SK-N-SH (cell line): ENCODE measurements around the gene CALU. TPM values are rescaled to one million over a fixed set of nuclear protein-coding genes. Genes with fewer than 3 reads are reported as not detected.

ENCODE experiments used
- CTCF ChIA-PET: fragments of 300-600, 350-600 bp; formaldehyde crosslinking; extraction: SDS; loops from one replicate; lab custom pipeline; 2021; lab: Yijun Ruan, JAX
- POLR2A ChIA-PET: fragments of 350-600 bp; sonication (Branson Sonifier 250); formaldehyde crosslinking; extraction: SDS; loops from one replicate; lab custom pipeline; 2020; ENCODE audit warnings: antibody characterized with exemption, inconsistent platforms; lab: Yijun Ruan, JAX
- DNase-seq: peaks from one replicate; pipeline ENCODE4 v3.0.0; 2012
- H2AFZ ChIP-seq: fragments of 200-600 bp; sonication (generic); 2 replicates; pipeline ENCODE4 v1.8.1; 2016; ENCODE audit warnings: antibody characterized with exemption, mild to moderate bottlenecking, low read depth
- H3F3A ChIP-seq: fragments of 200-600 bp; sonication (generic); replicated peaks from 2 replicates; pipeline ENCODE3; 2016; ENCODE audit warnings: antibody characterized with exemption, mild to moderate bottlenecking; ENCODE audit not compliant: insufficient read depth
- H3K27ac ChIP-seq, 2 experiments: fragments of 200-500 bp in 1 of 2; fragments of 200-600 bp in 1 of 2; sonication (Bioruptor generic) in 1 of 2; sonication (generic), shearing (Covaris generic) in 1 of 2; 2 replicates each; pipeline versions ENCODE4 v1.5.1 to v1.6.1; 2014 to 2016; ENCODE audit warnings: low read depth in 2 of 2, inconsistent platforms in 1 of 2, low read length in 1 of 2, mild to moderate bottlenecking in 1 of 2, mixed read lengths in 1 of 2
- H3K27me3 ChIP-seq: fragments of 200-600 bp; sonication (generic), shearing (Covaris generic); 2 replicates; pipeline ENCODE4 v1.6.1; 2016; ENCODE audit warnings: mixed run types; ENCODE audit not compliant: insufficient read depth
- H3K36me3 ChIP-seq, 2 experiments: fragments of 200-500 bp in 1 of 2; fragments of 200-600 bp in 1 of 2; sonication (Bioruptor generic) in 1 of 2; sonication (generic) in 1 of 2; replicated peaks in 1 of 2; 2 replicates each; pipeline versions ENCODE3 to v1.5.1; 2014 to 2016; ENCODE audit warnings: low read length in 1 of 2, mild to moderate bottlenecking in 1 of 2; ENCODE audit not compliant: insufficient read depth in 2 of 2, control insufficient read depth in 1 of 2
- H3K4me1 ChIP-seq, 2 experiments: fragments of 200-500 bp in 1 of 2; fragments of 200-600 bp in 1 of 2; sonication (Bioruptor generic) in 1 of 2; sonication (generic), shearing (Covaris generic) in 1 of 2; 2 replicates each; pipeline versions ENCODE4 v1.5.1 to v1.6.1; 2014 to 2016; ENCODE audit warnings: low read depth in 1 of 2, low read length in 1 of 2, mixed run types in 1 of 2; ENCODE audit not compliant: insufficient read depth in 2 of 2, control insufficient read depth in 1 of 2
- H3K4me2 ChIP-seq: fragments of 200-600 bp; sonication (generic), shearing (Covaris generic); 2 replicates; pipeline ENCODE4 v1.6.1; 2017; ENCODE audit warnings: mixed run types
- H3K4me3 ChIP-seq, 2 experiments: fragments of 200-500 bp in 1 of 2; fragments of 200-600 bp in 1 of 2; sonication (Bioruptor generic) in 1 of 2; sonication (generic), shearing (Covaris generic) in 1 of 2; 2 replicates each; pipeline versions ENCODE4 v1.5.1 to v1.8.1; 2014 to 2016; ENCODE audit warnings: low read depth in 2 of 2, inconsistent platforms in 1 of 2, low read length in 1 of 2, mild to moderate bottlenecking in 1 of 2, mixed read lengths in 1 of 2, moderate library complexity in 1 of 2
- H3K79me2 ChIP-seq: fragments of 200-600 bp; sonication (generic); 2 replicates; pipeline ENCODE4 v1.8.1; 2017; ENCODE audit warnings: mild to moderate bottlenecking; ENCODE audit not compliant: insufficient read depth
- H3K9ac ChIP-seq: fragments of 200-600 bp; sonication (generic); 2 replicates; pipeline ENCODE4 v1.6.1; 2017; ENCODE audit warnings: mixed run types
- H3K9me2 ChIP-seq: fragments of 200-600 bp; sonication (generic); 2 replicates; pipeline ENCODE4 v1.6.1; 2017; ENCODE audit warnings: mixed run types
- H3K9me3 ChIP-seq: fragments of 200-600 bp; sonication (generic); 2 replicates; pipeline ENCODE4 v1.6.1; 2017; ENCODE audit warnings: mixed run types, mild to moderate bottlenecking, moderate library complexity
- H4K20me1 ChIP-seq: fragments of 200-600 bp; sonication (generic); 2 replicates; pipeline ENCODE4 v1.6.1; 2017; ENCODE audit warnings: mild to moderate bottlenecking, mixed run types; ENCODE audit not compliant: insufficient read depth
- CHD2 ChIP-seq: fragments of 150-350 bp; IDR thresholded peaks from 2 replicates; pipeline ENCODE4 v1.6.1; 2018; ENCODE audit warnings: low read length; ENCODE audit not compliant: partially characterized antibody
- CTCF ChIP-seq: fragments of 200-600 bp; sonication (generic); IDR thresholded peaks from 2 replicates; pipeline ENCODE4 v1.6.1; 2017; ENCODE audit warnings: antibody characterized with exemption, mild to moderate bottlenecking, moderate library complexity
- EZH2phosphoT487 ChIP-seq: fragments of 200-600 bp; sonication (generic); IDR thresholded peaks from 2 replicates; pipeline ENCODE4 v1.6.1; 2017; ENCODE audit warnings: low read depth, mixed run types, mild to moderate bottlenecking, antibody characterized with exemption, moderate library complexity, borderline replicate concordance
- FOXM1 ChIP-seq: IDR thresholded peaks from 2 replicates; pipeline ENCODE4 v1.4.0; 2012; ENCODE audit warnings: low read depth, mild to moderate bottlenecking
- GABPA ChIP-seq: IDR thresholded peaks from 2 replicates; pipeline ENCODE4 v1.4.0; 2012; ENCODE audit warnings: low read depth, mild to moderate bottlenecking
- GATA2 ChIP-seq: sonication (generic); formaldehyde crosslinking; IDR thresholded peaks from 2 replicates; pipeline ENCODE4 v1.5.0; 2020; ENCODE audit warnings: mild to moderate bottlenecking, missing genetic modification reagents
- MAX ChIP-seq: IDR thresholded peaks from 2 replicates; pipeline ENCODE4 v1.4.0; 2012; ENCODE audit warnings: low read depth
- MEF2A ChIP-seq: IDR thresholded peaks from 2 replicates; pipeline ENCODE4 v1.4.0; 2012; ENCODE audit warnings: low read depth, borderline replicate concordance
- MXI1 ChIP-seq: IDR thresholded peaks from 2 replicates; pipeline ENCODE4 v1.6.1; 2012; ENCODE audit warnings: mild to moderate bottlenecking, low read depth, low read length, improper control_type of control experiment
- PBX3 ChIP-seq: IDR thresholded peaks from 2 replicates; pipeline ENCODE4; 2012
- POLR2AphosphoS5 ChIP-seq: IDR thresholded peaks from 2 replicates; pipeline ENCODE4 v1.6.1; 2012; ENCODE audit warnings: low read depth, low read length
- RAD21 ChIP-seq: IDR thresholded peaks from 2 replicates; pipeline ENCODE4 v1.6.1; 2012; ENCODE audit warnings: mild to moderate bottlenecking, low read length
- REST ChIP-seq: IDR thresholded peaks from 2 replicates; pipeline ENCODE4 v1.6.1; 2012; ENCODE audit warnings: mild to moderate bottlenecking, low read depth, low read length, moderate library complexity
- RFX5 ChIP-seq: IDR thresholded peaks from 2 replicates; pipeline ENCODE4 v1.6.1; 2012; ENCODE audit warnings: mild to moderate bottlenecking, improper control_type of control experiment, low read length
- RXRA ChIP-seq: IDR thresholded peaks from 2 replicates; pipeline ENCODE4 v1.4.0; 2012; ENCODE audit warnings: low read depth, mild to moderate bottlenecking, borderline replicate concordance
- SMC3 ChIP-seq: IDR thresholded peaks from 2 replicates; pipeline ENCODE4 v1.6.1; 2012; ENCODE audit warnings: low read depth, low read length, improper control_type of control experiment
- TEAD4 ChIP-seq: IDR thresholded peaks from 2 replicates; pipeline ENCODE4 v1.4.0; 2012; ENCODE audit warnings: mild to moderate bottlenecking, borderline replicate concordance; ENCODE audit not compliant: insufficient read depth
- USF1 ChIP-seq: IDR thresholded peaks from 2 replicates; pipeline ENCODE4 v1.4.0; 2012; ENCODE audit warnings: low read depth, borderline replicate concordance
- ZBTB33 ChIP-seq: IDR thresholded peaks from 2 replicates; pipeline ENCODE4 v1.4.0; 2012; ENCODE audit warnings: low read depth, borderline replicate concordance
- WGBS: methylation state at CpG from one replicate; pipeline ENCODE4 v1.1.6; 2017; ENCODE audit warnings: low lambda C conversion rate; 5-methylcytosine and 5-hydroxymethylcytosine counted together
- polyA plus RNA-seq, 3 experiments: library from polyadenylated mRNA; depleted of rRNA; stranded (reverse); fragments of >200 nt; gene quantifications; 2 replicates each; pipeline ENCODE4 v1.2.3, GENCODE V29; 2012

Gene CALU
- polyA plus RNA-seq, 1 of the 3 experiments (the other 2 are of a cell fraction): 195 TPM

- no peak for TF ChIP-seq ZBTB33
These were observed 12.5 kb upstream of the CALU start (continued) for GRCh38 chr7:128726737-128727072.

- DNase-seq: no peak
- H3K9ac ChIP-seq: no peak overlapping the region
- no peaks in the 10 kb centered on the region for H3K9me2 ChIP-seq
- H3K9me3 ChIP-seq: no peaks in the 10 kb centered on the region
- no peak overlapping the region for H2AFZ ChIP-seq
- H4K20me1 ChIP-seq: no peaks in the 10 kb centered on the region
- ChIA-PET POLR2A (no interaction called here), CTCF (interaction anchor here (0.8 kb wide), 1 partner anchor 13 kb away, joined by 3 read pairs; no protein-coding TSS in a partner anchor)
- H3K27me3 ChIP-seq: no peaks in the 10 kb centered on the region
- no peak overlapping the region for H3K4me2 ChIP-seq
- WGBS: 79% methylated on average over 4 of the region's 4 CpGs
- H3K36me3 ChIP-seq: no peaks in the 10 kb centered on the region
- H3K4me1 ChIP-seq: no peaks in the 10 kb centered on the region; a peak in 1 of 4 replicates
- no peaks in the 10 kb centered on the region for H3K79me2 ChIP-seq
- no peak overlapping the region for H3K4me3 ChIP-seq
- no peak overlapping the region for H3K27ac ChIP-seq
- no peaks in the 10 kb centered on the region for H3F3A ChIP-seq
- no peak for TF ChIP-seq REST
- TF ChIP-seq ZBTB33: no peak
- no peak for TF ChIP-seq RAD21
- no peak for TF ChIP-seq MXI1
- TF ChIP-seq USF1: no peak
- no peak for TF ChIP-seq TEAD4
- no peak for TF ChIP-seq SMC3
- no peak for TF ChIP-seq MEF2A
- TF ChIP-seq CTCF: no peak
- TF ChIP-seq RXRA: no peak
- TF ChIP-seq RFX5: no peak
- TF ChIP-seq GABPA: no peak
- TF ChIP-seq PBX3: no peak
- TF ChIP-seq MAX: no peak
- no peak for TF ChIP-seq POLR2AphosphoS5
- TF ChIP-seq EZH2phosphoT487: no peak
- TF ChIP-seq GATA2 (CRISPR knock-in tag): no peak
- TF ChIP-seq FOXM1: no peak
- no peak for TF ChIP-seq CHD2
These were observed 11.9 kb upstream of the CALU start for GRCh38 chr7:128727239-128727638.
